Stomach (tissue), 9 donors: ENCODE data around the gene ZNF398. TPM values are rescaled to one million over a fixed set of nuclear protein-coding genes. Genes with fewer than 3 reads are reported as not detected.

ENCODE experiments used
- DNase-seq, 2 donors: peaks; one replicate each; pipeline versions ENCODE4 v3.0.0 to v3.0.0-alpha.2; 2013 to 2019
- H3K27ac ChIP-seq, 5 donors: fragments of 200-600 bp in 4 of 5; sonication (generic) in 4 of 5; one replicate each; pipeline ENCODE4 v1.5.1; 2013 to 2019; ENCODE audit warnings: mild to moderate bottlenecking in 1 of 5, moderate library complexity in 1 of 5
- H3K27me3 ChIP-seq, 3 donors: fragments of 200-600 bp; sonication (generic); one replicate each; pipeline ENCODE4 v1.5.1; 2017 to 2019; ENCODE audit warnings: mixed run types in 1 of 3
- H3K36me3 ChIP-seq, 4 donors: fragments of 200-600 bp; sonication (generic); 1 replicate in 3 of 4; 2 replicates in 1 of 4; pipeline ENCODE4 v1.5.1; 2016 to 2019
- H3K4me1 ChIP-seq, 4 donors: fragments of 200-600 bp; sonication (generic); one replicate each; pipeline ENCODE4 v1.5.1; 2016 to 2019
- H3K4me3 ChIP-seq, 4 donors: fragments of 200-600 bp; sonication (generic) in 3 of 4; one replicate each; pipeline ENCODE4 v1.5.1; 2016 to 2019; ENCODE audit warnings: mild to moderate bottlenecking in 1 of 4
- H3K9me3 ChIP-seq, 4 donors: fragments of 200-600 bp; sonication (generic); one replicate each; pipeline ENCODE4 v1.5.1; 2016 to 2019
- EP300 ChIP-seq: sonication (generic); formaldehyde crosslinking; IDR thresholded peaks from one replicate; pipeline ENCODE4 v1.6.1; 2017; ENCODE audit warnings: antibody characterized with exemption
- POLR2A ChIP-seq, 4 donors: fragments of 450-650 bp; IDR thresholded peaks; one replicate each; pipeline ENCODE4 v1.6.1; 2016; ENCODE audit warnings: antibody characterized with exemption in 4 of 4, control low read depth in 2 of 4, mild to moderate bottlenecking in 1 of 4, moderate library complexity in 1 of 4
- POLR2AphosphoS5 ChIP-seq, 3 donors: sonication (generic); formaldehyde crosslinking; IDR thresholded peaks; one replicate each; pipeline ENCODE4 v1.6.1; 2016; ENCODE audit warnings: antibody characterized with exemption in 3 of 3
- WGBS, 5 donors: extraction: QIAGEN DNeasy Blood & Tissue Kit in 3 of 5; methylation state at CpG; one replicate each; pipeline versions ENCODE4 v1.1.5 to v1.1.7; 2013 to 2018; 5-methylcytosine and 5-hydroxymethylcytosine counted together
- intact Hi-C: fragments of 100-400 bp; cut with DNase I; formaldehyde crosslinking; loops from one replicate; pipeline ENCODE4 v1.15.1; 2023; ENCODE audit warnings: low total_unique reads
- polyA plus RNA-seq, 3 donors: library from polyadenylated mRNA; stranded (reverse); fragments of 200-250 nt; gene quantifications; one replicate each; pipeline ENCODE4 v1.2.3, GENCODE V29; 2013
- total RNA-seq, 5 donors: library from RNA; depleted of rRNA; stranded (reverse); fragments of >200 nt; gene quantifications; one replicate each; pipeline versions ENCODE4 v1.1.0 to v1.2.3, GENCODE V29; 2014 to 2016
- TF ChIP-seq, protein P1 (sequence below), 7 experiments: fragments of 450-650 bp in 4 of 7; fragments of 200-600 bp in 3 of 7; sonication (generic) in 3 of 7; IDR thresholded peaks; one replicate each; pipeline ENCODE4 v1.5.1; 2016 to 2019; ENCODE audit warnings: antibody characterized with exemption in 7 of 7, control low read depth in 2 of 7, mild to moderate bottlenecking in 1 of 7
- donor health status: healthy with polysubstance abuse.
- donor health status: Bipolar disorder and iron deficiency.
- donor health status: healthy.

ZNF398 gene
- total and polyA plus RNA-seq, 8 donors: 2.1 to 55.4 (median 12.5) TPM

DNA sequence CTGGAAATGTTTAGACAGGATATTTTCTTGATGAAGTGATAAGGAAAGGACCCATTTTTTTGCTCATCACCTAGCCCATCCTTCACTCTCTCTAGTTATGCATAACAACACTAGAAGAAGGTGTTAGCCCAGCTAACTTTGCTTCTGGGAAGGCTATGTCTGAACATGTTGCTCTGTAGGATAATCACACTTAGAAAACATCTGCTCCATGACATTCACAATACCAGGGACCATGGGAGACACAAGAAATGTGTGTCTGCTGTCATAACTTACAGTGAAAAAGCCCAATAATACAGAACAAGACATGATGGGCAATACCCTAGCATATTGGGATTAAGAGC is 34.2 kb downstream of the ZNF398 start:
- Histone ChIP-seq H3K9me3 (no peaks in the 10 kb centered on the region), H3K4me3 (no peak overlapping the region), H3K4me1 (peaks cover 0 to 12% (median 6%) of the 10 kb centered on the region in 4 donors), H3K36me3 (peaks cover 43 to 63% (median 62%) of the 10 kb centered on the region in 4 donors), H3K27me3 (no peaks in the 10 kb centered on the region), H3K27ac (no peak overlapping the region)
- no peak for TF ChIP-seq EP300
- no peak for TF ChIP-seq POLR2AphosphoS5 (IDR thresholded peaks at IDR 0.05)
- TF ChIP-seq, protein P1, sequence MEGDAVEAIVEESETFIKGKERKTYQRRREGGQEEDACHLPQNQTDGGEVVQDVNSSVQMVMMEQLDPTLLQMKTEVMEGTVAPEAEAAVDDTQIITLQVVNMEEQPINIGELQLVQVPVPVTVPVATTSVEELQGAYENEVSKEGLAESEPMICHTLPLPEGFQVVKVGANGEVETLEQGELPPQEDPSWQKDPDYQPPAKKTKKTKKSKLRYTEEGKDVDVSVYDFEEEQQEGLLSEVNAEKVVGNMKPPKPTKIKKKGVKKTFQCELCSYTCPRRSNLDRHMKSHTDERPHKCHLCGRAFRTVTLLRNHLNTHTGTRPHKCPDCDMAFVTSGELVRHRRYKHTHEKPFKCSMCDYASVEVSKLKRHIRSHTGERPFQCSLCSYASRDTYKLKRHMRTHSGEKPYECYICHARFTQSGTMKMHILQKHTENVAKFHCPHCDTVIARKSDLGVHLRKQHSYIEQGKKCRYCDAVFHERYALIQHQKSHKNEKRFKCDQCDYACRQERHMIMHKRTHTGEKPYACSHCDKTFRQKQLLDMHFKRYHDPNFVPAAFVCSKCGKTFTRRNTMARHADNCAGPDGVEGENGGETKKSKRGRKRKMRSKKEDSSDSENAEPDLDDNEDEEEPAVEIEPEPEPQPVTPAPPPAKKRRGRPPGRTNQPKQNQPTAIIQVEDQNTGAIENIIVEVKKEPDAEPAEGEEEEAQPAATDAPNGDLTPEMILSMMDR (IDR thresholded peaks at IDR 0.05): no peak
- no peak for TF ChIP-seq POLR2A (IDR thresholded peaks at IDR 0.05)
- DNase-seq: no peak
- intact Hi-C loops: no loop called here

DNA sequence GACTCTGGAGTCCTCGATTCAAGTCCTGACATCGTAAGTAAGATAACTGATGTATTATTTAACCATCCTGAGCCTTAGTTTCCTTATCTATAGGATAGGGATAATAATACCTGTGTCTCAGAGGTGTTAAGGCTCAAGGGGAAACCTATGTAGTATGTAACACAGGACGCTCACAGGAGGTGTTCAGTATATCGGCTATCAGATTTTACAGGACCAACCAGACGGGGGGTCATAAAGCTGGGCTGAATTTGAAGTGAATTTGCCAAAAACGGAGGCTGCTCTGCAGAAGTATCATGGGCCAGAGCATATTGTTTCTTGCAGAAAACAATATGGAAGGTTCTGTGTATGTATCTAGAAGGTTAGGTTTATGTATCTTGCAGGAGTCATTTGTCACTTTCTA is 37.0 kb downstream of the ZNF398 start:
- no peak overlapping the region for H3K27ac ChIP-seq
- H3K9me3 ChIP-seq: no peaks in the 10 kb centered on the region
- H3K27me3 ChIP-seq: no peaks in the 10 kb centered on the region
- DNase-seq: no peak
- intact Hi-C loops: no loop called here
- H3K36me3 ChIP-seq: peaks cover 17 to 34% (median 33%) of the 10 kb centered on the region in 4 donors
- H3K4me3 ChIP-seq: no peak overlapping the region
- 86 to 91% (median 88%) methylated on average over 6 of the region's 6 CpGs for WGBS, 5 donors
- TF ChIP-seq EP300 (no peak), POLR2A (IDR thresholded peaks at IDR 0.05) (no peak), POLR2AphosphoS5 (IDR thresholded peaks at IDR 0.05) (no peak)
- TF ChIP-seq, protein P1 (IDR thresholded peaks at IDR 0.05): no peak
- peaks cover 0 to 12% (median 6%) of the 10 kb centered on the region in 4 donors for H3K4me1 ChIP-seq

DNA sequence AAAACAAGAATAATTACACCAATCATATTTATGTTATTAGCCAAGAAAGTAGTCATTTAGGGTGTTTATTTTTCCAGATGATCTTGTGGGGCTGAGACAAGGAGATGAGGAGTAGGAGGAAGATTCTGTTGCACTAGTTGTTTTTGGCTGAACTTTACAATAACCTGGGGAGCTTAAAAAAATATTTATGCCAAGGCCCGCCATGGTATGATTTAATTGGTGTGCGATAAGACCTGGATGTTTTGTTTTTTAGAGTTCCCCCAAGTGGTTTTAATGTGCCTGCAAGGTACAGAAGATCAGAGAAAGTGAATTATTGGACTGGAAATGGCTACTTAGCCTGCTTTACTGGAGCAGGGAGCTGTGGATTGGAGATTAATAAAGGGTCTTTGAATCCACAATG is 41.0 kb downstream of the ZNF398 start:
- Histone ChIP-seq H3K36me3 (no peaks in the 10 kb centered on the region), H3K4me1 (peaks cover 0 to 10% (median 0%) of the 10 kb centered on the region in 4 donors), H3K27ac (no peak overlapping the region), H3K4me3 (no peak overlapping the region), H3K27me3 (no peaks in the 10 kb centered on the region), H3K9me3 (no peaks in the 10 kb centered on the region)
- WGBS, 5 donors: 59 to 75% (median 66%) methylated on average over 2 of the region's 2 CpGs
- DNase-seq: no peak
- TF ChIP-seq POLR2AphosphoS5 (IDR thresholded peaks at IDR 0.05) (no peak), EP300 (no peak)
- intact Hi-C loops: no loop called here

DNA sequence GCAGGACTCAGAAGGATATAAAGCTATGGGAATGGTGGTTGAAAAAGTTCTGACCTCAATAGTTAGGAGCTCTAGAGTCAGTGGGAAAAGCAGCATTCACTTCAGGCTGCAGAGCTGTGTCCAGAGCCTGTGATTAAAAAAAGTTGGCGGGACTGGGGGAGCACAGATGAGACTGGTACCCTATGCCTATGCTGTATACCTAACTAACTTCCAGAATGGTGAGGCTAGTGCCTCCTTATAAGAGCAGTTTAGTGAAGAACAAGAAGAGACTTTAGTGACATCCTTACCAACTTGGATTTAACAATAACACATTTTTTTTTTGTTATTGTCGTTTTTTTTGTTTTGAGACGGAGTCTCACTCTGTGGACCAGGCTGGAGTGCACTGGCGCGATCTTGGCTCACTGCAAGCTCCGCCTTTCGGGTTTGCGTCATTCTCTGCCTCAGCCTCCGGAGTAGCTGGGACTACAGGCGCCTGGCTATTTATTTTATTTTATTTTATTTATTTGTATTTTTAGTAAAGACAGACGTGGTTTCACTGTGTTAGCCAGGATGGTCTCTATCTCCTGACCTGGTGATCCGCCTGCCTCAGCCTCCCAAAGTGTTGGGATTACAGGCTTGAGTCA is 41.5 kb downstream of the ZNF398 start:
- TF ChIP-seq EP300: no peak
- no peak for TF ChIP-seq POLR2A (IDR thresholded peaks at IDR 0.05)
- TF ChIP-seq, protein P1 (IDR thresholded peaks at IDR 0.05): no peak
- no peak for TF ChIP-seq POLR2AphosphoS5 (IDR thresholded peaks at IDR 0.05)
- Histone ChIP-seq H3K36me3 (no peaks in the 10 kb centered on the region), H3K9me3 (no peaks in the 10 kb centered on the region), H3K27ac (no peak overlapping the region), H3K27me3 (no peaks in the 10 kb centered on the region), H3K4me1 (peaks cover 0 to 10% (median 0%) of the 10 kb centered on the region in 4 donors), H3K4me3 (no peak overlapping the region)
- 55 to 64% (median 62%) methylated on average over 12 of the region's 12 CpGs for WGBS, 5 donors
- no peak for DNase-seq
- intact Hi-C loops: no loop called here

DNA sequence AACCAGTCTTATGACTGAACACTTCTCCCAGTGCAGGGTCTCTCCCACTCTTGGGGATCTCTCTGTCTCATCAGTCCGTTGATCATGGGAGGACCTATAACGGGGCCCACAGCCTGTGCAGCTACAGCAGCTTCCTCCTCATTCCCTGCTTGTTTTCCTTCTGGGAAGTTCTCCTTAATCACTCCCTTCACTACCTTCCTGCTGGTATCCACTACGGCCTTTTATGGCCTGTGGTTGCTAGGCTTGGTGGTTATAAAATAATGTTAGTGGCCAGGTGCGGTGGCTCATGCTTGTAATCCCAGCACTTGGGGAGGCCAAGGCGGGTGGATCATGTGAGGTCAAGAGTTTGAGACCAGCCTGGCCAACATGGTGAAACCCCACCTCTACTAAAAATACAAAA is 44.6 kb downstream of the ZNF398 start:
- WGBS, 5 donors: 63 to 81% (median 69%) methylated on average over 5 of the region's 5 CpGs
- Histone ChIP-seq H3K36me3 (no peaks in the 10 kb centered on the region), H3K27ac (no peak overlapping the region), H3K4me3 (no peak overlapping the region), H3K27me3 (no peaks in the 10 kb centered on the region), H3K9me3 (no peaks in the 10 kb centered on the region), H3K4me1 (peaks cover 8 to 24% (median 15%) of the 10 kb centered on the region in 4 donors)
- intact Hi-C loops: no loop called here
- no peak for DNase-seq
- TF ChIP-seq, protein P1 (IDR thresholded peaks at IDR 0.05): no peak
- TF ChIP-seq POLR2A (IDR thresholded peaks at IDR 0.05) (no peak), POLR2AphosphoS5 (IDR thresholded peaks at IDR 0.05) (no peak), EP300 (no peak)
